ENCODE measurements around the gene ANKLE1.
A peak's percentile ranks its signal among the peaks of the same experiment; 100 is the strongest.

ANKLE1 gene, protein sequence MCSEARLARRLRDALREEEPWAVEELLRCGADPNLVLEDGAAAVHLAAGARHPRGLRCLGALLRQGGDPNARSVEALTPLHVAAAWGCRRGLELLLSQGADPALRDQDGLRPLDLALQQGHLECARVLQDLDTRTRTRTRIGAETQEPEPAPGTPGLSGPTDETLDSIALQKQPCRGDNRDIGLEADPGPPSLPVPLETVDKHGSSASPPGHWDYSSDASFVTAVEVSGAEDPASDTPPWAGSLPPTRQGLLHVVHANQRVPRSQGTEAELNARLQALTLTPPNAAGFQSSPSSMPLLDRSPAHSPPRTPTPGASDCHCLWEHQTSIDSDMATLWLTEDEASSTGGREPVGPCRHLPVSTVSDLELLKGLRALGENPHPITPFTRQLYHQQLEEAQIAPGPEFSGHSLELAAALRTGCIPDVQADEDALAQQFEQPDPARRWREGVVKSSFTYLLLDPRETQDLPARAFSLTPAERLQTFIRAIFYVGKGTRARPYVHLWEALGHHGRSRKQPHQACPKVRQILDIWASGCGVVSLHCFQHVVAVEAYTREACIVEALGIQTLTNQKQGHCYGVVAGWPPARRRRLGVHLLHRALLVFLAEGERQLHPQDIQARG

DNA sequence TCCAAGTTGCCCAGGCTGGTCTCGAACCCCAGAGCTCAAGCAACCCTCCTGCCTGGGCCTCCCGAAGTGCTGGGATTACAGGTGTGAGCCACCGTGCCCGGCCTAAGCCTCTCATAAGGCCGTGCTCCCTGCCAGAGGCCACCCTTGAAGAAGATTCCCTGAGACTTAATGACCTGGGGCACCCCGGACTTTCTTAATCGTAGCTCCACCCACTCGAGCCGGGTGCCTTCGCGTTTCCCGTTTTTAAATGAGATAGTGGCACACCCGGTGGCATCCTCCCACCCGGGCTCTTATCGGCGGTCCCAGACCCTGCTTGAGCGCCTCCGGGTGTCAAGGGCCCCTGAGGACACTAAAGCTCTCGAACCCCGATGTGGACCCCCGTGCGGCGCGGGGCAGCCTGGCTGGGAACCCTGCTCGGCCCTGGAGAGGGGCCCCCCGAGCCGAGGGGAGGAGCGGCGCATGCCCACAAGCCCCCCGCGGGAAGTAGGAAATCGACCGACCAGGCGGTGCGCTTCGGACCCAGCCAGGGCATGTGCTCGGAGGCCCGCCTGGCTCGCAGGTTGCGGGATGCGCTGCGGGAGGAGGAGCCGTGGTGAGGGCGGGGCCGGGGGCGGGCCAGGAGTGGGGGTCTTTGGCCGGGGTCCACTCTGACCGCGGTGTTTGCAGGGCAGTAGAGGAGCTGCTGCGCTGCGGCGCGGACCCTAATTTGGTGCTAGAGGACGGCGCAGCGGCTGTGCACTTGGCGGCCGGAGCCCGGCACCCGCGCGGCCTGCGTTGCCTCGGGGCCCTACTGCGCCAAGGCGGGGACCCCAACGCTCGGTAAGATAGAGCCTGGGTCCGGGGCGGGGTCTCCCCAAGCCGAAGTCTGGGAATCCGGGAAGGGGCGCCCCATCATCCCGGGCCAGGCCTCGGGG lies at the start of gene ANKLE1:
ANKLE1 (plus strand) TSS at position 511 of the 914 bp plus-strand sequence; CDS start at position 531, 20 bp downstream.
- DNase-seq (ENCODE audit: low spot score), result no peak

DNA sequence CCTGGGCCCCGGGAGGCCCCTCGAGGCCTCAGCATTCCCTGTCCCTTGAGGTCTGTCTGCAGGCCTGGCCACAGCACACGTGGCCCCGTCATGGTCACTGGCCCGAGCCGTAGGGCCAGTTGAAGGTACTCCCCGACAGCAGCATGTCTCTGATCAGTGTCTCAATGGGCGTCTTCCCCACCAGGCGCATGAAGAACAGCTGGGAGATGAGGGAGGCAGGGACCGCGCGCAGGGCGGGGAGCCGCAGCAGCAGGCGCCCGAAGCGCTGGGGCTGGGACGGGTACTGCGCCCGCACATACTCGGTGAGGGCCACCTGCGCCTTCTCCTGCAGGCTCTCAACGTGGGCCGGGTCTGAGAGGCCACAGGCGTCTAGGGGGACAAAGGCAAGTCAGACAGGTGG lies 49.4 kb upstream of the ANKLE1 start:
- DNase-seq (ENCODE audit: low spot score), result no peak

DNA sequence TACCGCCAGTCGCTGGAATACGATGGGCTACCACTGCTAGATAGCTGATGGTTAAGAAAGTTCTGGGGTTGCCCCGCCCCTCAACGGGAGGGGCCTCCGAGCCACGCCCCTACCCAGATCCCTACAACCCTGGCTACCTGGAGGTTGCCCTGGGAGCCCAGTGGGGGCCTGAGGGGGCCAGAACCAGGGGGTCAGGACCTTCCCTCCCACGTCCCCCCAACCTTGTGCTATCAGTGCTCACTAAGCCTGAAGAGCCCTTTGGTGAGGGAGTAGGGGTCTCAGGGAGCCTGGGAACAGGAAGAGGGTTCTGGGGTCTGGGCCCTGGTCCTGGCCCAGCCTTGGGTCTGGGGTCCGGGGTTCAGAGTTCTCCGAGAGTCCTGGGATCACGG lies 46.8 kb upstream of the ANKLE1 start:
- no peak for DNase-seq (ENCODE audit: low spot score)

DNA sequence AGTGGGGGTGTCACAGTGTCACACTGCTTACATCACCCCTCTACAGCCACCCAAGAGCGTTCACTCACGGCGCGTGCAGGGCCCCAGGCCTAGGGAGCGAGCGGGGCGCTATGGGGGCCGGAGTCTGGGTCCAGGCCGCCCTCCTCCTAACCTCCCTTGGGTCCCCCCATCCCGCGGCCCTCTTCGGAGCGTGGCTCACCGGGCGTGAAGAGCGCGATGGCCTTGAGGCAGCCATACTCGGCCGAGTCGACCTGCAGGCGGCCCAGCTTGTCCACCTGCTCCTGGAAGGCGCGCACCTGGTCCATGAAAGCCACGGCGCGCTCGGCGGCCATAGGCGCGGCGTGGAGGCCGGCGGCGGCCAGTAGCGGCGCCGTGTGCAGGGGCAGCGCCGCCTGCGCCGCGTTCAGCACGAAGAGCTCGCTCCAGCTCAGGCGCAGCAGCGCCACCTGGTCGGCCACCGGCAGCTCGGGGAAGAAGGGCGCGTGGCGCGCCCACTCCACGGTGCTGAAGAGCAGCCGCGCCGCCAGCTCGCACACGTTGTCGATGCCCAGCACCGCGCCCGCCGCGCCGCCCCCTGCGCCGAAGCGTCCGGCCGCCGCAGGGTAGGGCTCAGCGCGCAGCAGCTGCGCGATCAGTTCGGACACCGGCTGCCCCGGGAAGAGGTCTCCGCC lies 46.3 kb upstream of the ANKLE1 start:
- DNase-seq (ENCODE audit: low spot score), result peak; percentile 79

DNA sequence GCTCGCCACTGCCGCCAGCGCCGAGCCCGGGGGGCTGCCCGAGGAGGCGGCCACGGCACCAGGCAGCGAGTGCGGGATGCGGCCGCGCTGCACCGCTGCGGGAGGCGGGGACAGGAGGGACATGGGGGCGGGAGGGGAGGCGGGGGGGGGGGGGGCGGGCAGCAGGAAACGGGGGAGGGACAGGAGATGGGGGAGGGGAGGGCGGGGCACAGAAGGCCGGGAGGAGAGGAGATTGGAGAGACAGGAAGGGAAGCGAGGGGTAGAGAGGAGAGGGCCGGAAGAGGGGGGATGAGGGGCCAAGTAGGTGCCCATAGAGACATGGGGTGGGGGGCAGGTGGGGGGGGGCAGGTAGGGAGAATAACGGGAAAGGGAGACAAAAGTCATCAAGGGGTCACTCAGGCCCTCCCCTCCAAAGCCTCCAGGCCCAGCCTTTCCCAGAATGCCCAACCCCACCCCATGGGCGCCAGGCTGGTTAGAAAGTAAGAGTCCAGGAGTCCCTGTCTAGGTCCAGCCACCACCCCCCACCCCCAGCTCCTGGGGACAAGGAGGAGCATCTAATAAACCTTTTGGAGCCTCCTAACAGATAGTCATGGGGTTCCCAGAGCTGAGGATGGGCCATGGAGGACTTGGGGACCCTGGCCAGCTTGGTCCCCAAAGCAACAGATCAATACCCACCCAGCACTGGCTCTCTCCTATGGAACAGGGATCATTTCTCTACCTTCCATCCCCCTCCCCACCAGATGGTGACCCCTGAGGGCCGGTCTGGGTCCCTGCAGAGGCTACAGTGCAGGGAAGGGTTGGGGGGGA lies 45.5 kb upstream of the ANKLE1 start:
- no peak for DNase-seq (ENCODE audit: low spot score)

DNA sequence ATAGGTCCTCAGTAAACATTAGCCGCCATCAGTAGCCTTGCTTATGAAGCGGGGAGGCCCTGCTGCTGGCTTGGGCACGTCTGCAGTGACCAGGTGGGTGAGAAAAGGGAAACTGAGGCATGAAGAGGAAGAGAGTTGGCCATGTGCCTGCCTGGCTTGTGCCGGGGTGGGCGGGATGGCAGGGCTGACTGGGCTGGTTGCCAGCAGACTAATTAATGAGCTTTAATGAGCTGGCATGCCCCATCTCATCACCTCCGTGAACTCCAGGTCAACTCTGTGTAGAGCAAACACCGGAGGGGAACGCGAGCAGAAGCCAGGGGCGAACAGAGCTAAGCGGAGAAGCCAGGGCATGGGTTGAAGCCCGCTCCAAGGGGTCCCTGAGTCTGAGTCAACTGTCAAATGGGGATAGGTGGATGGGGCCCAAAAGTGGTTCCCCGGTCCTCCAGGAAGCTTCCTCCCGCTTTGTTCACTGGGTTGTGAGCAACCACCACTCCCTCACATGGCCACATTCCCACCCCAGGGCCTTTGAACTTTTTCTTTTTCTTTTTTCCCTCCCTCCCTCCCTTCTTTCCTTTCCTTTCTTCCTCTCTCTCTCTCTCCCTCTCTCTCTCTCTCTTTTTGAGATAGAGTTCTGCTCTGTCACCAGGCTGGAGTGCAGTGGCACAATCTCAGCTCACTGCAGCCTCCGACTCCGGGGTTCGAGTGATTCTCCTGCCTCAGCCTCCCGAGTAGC lies 44.7 kb upstream of the ANKLE1 start:
- no peak for DNase-seq (ENCODE audit: low spot score)

DNA sequence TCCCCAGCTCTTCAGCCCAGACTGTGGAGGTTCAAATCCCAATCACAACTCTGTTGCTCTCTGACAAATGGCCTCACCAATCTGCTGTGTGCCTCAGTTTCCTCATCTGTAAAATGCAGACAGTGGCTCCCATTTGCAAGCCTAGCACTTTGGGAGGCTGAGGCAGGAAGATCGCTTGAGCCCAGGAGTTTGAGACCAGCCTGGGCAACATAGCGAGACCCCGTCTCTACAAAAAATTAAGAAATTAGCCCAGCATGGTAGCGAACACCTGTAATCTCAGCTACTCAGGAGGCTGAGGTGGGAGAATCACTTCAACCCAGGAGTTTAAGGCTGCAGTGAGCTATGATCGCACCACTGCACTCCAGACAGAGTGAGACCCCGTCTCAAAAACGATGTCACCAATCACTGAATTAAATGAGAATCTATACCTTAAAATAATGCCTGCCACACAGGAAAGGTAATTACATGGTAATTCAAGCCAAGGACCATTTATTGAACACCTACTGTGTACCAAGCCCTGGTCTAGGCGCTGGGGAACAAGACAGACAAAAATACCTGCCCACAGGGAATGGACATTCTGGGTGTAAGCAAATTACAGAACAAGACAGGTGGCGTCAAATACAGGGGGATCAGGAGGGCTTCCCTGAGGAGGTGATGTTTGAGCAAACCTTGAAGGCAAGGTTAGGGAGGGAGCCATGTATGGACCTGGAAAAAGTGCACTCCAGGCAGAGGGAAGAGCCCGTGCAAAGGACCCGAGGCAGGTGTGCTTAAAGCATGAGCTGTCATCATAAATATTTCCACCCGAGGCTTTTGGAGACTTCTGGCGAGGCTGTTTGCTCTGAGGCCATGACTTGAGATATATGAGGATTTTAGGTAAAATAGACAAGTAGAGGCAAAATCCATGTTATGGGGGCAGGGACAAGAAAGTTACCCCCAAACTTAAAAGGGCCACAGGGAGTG lies 43.7 kb upstream of the ANKLE1 start:
- no peak for DNase-seq (ENCODE audit: low spot score)

DNA sequence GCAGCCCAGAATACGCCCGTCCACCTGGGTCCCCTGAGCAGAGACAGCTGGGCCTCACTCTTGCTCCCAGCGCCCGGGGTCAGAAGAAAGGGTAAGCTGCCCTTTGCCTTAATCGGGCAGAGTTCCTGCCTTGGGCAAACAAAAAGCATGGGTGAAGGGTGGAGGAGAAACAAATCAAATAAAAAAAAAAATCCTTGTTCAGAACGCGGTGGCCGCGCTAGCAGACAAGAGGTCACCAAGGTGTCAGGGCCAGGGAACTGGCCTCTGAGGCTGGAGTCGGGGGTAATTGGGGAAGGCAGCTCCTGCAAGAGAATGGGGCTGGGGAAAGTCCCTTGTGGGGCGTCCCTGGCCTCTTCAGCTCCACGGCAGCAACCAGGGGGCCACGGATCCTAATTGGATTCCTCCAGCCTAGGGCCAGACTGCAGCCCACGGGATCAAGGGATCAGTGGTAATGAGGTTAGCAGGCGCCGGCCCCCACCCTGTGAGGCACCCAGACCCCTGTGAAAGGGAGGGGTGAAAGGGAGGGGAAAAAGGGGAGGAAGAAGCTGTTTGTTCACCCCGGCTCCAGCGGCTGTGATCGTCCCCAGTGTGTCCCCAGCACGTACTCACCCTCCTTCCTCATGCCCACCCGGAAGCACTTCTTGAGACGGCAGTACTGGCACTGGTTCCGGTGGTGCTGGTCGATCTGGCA lies 41.5 kb upstream of the ANKLE1 start:
- DNase-seq (ENCODE audit: low spot score), result no peak

DNA sequence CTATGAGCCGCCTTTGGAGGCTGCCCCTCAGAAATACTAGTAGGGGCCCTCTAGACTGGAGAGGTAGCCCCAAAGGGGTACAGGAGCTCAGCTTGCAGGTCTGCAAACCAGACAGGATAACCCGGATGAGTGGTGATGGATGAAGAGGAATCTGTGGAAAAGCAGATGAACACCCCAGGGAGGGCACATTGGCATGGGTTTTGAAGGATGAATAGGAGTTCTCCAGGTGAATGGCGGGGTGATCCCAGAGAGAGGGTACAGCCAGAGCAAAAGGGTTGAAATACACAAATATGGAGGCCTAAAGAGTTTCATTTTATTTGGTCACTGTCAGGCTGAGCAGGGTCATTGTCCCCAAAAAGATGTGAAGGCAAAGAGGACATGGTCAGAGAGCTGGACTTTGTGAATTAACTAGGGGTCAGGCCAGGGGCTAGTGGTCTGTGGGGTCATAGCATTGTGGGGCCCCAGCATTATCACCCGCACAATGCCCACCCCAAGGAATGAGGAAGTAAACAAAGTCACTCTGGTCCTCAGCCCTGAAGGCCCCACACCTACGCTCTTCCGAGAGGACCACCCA lies 40.8 kb upstream of the ANKLE1 start:
- no peak for DNase-seq (ENCODE audit: low spot score)

DNA sequence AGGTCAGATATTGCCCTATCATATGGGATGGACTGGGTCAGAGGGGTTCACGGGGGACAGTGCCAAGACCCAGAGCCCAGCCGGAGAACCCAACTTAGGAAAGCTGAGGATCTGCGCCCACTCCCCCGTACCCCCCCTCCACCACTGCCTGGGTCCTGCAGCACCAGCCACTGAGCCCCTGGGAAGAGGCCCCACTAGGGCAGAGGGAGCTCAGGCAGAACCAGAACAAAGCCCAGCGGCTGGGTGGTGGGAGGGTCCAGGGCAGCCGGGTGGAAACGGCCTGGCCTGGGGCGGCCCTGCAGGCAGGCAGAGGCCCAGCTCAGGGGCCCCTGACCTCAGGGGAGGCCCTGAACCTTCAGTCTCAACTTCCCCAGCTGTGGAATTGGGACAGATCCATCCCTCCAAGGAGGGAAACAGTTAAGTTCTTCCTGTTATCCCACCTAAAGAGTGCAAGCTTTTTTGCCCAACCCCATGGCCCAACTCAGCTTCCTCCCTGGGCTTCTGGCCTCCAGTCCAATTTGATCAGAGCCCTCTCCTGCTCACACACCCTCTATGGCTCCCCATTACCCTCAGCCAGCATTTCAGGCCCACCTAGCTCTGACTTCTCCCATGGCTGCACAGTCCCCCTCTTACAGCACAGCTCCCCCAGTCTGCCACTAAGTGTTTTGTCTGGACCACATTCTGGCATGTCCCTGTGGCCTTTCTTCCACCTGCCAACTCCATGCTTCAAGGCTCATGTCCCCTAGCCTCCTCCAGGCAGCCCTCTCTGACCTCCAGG lies 39.1 kb upstream of the ANKLE1 start:
- no peak for DNase-seq (ENCODE audit: low spot score)

DNA sequence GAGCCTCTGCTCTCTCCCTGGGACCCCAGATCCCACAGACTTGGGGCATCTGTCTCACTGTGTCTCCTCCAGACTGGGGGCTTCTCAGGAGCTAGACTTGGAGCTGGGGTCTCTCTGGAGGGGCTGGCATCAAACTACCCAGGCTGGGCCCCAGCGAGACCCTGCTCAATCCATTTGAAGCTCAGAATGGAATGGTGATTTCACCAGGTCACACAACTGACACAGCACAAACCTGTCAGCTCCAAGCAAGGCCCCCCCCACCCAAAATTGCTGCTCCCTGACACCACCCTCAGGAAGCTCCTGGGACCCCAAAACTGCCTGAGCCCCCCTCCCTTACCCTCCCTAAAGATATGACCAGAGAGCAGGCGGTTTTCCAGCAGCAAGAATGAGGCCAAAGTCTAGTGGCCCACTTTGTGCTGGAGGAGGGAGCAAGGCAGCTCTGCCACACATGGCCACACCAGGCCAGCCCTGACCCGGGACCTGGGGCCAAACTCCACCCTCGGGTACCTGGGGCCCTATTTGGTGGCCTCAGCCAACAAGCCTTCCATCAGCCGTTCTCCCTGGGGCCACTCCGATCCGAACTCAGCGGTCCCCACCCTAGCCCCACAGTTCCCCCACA lies 38.4 kb upstream of the ANKLE1 start:
- no peak for DNase-seq (ENCODE audit: low spot score)

DNA sequence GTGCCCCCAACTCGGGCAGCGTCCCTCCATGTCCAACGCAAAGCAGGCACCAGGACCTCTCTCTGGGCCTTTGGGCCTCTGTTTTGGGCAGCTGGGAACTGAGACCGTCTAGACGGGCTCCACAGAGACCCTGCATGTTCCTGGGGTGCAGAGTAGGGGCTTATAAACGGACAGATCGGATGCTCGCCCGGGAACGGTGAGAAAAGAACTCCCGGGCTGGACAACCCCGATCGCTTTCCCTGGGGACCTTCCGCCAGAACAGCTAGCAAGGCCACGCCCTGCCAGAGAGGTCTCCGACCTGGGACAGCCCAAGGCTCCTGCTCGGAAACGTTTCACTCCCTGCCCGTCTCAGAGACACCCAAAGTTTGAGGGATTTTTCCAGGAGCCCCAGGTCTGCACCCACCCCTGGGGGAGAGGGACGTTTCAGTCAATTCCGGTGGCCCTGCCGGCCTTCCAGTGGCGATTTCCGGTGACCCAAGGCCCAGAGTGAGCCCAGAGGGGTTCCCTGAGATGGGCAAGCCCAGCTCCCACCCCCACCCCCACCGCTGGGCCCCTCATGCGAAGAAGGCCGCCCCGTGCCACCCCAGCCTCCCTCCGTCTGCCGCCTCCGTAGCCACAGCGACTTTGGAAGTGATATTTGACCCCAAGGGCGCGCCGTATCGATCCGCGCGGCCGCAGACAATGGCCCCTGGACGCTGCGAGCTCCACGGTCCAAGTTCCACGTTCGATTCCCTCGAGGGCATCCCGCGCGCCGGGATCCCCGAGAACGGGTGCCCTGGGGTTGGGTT lies 37.7 kb upstream of the ANKLE1 start:
- DNase-seq (ENCODE audit: low spot score), result no peak

DNA sequence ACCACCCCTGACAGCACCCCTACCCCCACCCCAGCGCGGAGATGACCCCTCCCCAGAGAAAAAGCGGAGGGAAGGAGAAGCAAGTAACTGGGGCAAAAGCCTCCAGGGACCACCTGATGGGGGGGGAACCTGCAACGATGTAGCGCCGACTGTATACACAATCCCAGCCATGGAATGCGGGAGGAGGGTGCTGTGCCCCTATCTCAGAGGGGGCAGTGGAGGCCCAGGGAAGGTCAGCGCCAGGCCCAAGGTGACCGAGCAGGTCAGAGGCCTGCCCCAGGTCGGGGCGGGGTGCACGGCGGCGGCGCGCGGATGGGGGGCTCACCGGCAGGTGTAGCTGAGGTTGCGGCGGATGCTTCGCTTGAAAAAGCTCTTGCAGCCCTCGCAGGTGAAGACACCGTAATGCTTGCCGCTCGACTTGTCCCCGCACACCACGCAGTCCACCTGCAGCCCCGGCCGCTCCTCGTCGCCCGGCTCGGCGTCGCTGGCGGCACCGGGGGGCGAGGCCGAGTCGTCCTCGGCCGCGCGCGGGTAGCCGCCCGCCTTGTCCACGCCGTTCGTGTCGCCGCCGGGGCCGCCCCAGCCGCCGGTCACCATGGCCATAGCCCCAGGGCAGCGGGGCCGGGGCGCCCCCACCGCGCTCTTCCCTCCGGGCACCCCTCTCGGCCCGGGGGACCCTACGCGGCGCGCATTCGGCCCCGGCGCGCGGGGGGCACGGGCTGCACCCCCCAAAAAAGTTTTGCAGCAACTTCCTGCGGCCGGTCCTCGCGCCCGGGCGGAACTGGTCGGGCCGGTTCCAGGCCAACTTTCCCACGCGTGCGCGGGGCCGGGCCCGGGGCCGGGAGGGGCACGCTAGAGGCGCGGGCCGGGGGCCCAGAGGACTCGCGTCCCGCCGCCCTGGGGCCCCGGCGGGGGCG lies 36.8 kb upstream of the ANKLE1 start:
- no peak for DNase-seq (ENCODE audit: low spot score)

DNA sequence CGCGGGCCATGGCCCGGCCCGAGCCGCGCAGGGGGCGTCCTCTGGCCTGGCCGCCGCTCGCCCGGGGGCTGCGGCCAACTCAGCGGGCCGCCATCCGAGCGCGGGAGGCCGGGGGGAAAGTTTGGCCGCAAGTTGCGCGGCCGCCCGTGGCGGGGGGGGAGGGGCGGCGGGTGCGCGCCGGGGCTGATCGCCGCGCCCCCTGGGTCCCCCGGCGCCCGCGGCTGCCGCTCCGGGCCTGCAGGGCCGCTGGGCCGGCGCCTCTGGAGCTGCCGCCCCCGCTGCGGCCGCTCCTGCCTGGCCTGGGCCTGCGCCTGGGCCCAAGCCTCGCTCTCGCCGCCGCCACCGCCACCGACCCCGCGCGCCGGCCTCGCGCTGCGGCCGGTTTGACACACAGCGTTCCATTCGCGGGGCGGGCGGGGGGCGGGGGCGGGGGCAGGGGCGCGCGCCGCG lies 36.1 kb upstream of the ANKLE1 start, which contains the start of gene NR2F6:
NR2F6 (minus strand) TSS at position 385 of the 450 bp plus-strand sequence. CDS start 699 bp downstream, outside the sequence.
- no peak for DNase-seq (ENCODE audit: low spot score)
